ENCODE measurements around the gene NUP98. TPM values are rescaled to one million over a fixed set of nuclear protein-coding genes. Genes with fewer than 3 reads are reported as not detected.

Gene NUP98
- total and polyA plus RNA-seq, 2 of the 13 experiments (the other 11 are each of a cell fraction or from before 2014, with no cell fraction given), result 76.6 to 85.3 TPM

- Histone ChIP-seq H3K9me3 (ENCODE audit: low read length) (no peaks in the 10 kb centered on the region), H3K27me3 (ENCODE audit: control insufficient read depth in 1 of 2, insufficient read depth in 2 of 2, low read length in 2 of 2) (no peaks in the 10 kb centered on the region), H3K27ac (ENCODE audit: extremely low read length, insufficient read depth, low read length) (no peak overlapping the region), H2AFZ (ENCODE audit: low read length) (no peak overlapping the region), H3K4me3 (replicated peaks in 1 of 3; ENCODE audit: insufficient read depth in 1 of 3, low read depth in 2 of 3, low read length in 3 of 3) (no peak overlapping the region), H4K20me1 (ENCODE audit: insufficient read depth, low read length) (no peaks in the 10 kb centered on the region; the same call in 1 of the 2 replicates), H3K4me1 (ENCODE audit: insufficient read depth, low read length) (peaks cover 31% of the 10 kb centered on the region), H3K4me2 (ENCODE audit: low read depth, low read length) (no peak overlapping the region), H3K36me3 (replicated peaks in 1 of 2; ENCODE audit: control insufficient read depth in 1 of 2, insufficient read depth in 2 of 2, low read length in 2 of 2) (peaks cover 11 to 33% of the 10 kb centered on the region in 2 experiments; a peak in 4 of 5 replicates), H3K9ac (ENCODE audit: insufficient read depth, low read depth, low read length) (no peak overlapping the region), H3K79me2 (ENCODE audit: insufficient read depth, low read length) (peaks cover 9% of the 10 kb centered on the region)
- in situ Hi-C loops (cut with HindIII; ENCODE audit: extremely low pct_ligation_motif_present, low pct_unique_long_range_greater_than_20kb) (no loop called here), intact Hi-C loops (cut with micrococcal nuclease; ENCODE audit: unreplicated experiment) (no loop called here)
- no peak for FAIRE-seq
- no peak for ATAC-seq
- no peak for DNase-seq (ENCODE audit: low spot score)
- ChIA-PET CTCF (ENCODE audit: low intra/inter-chr PET ratio, low total read pairs) (no interaction called here), POLR2A (interaction anchor here (1.3 kb wide), 1 partner anchor 10 kb away, joined by 6 read pairs; the partner anchor contains the start of gene RHOG)
- TF ChIP-seq ZBTB7A (CRISPR knock-in tag; IDR thresholded peaks at IDR 0.05), result no peak
- no peak for TF ChIP-seq DPF2 (CRISPR knock-in tag; IDR thresholded peaks at IDR 0.05; ENCODE audit: borderline replicate concordance, low read depth)
- TF ChIP-seq CENPT (CRISPR knock-in tag; IDR thresholded peaks at IDR 0.05; ENCODE audit: low read depth), result no peak
- TF ChIP-seq HOXA7 (CRISPR knock-in tag; IDR thresholded peaks at IDR 0.05), result no peak
- no peak for TF ChIP-seq EEA1 (CRISPR knock-in tag; IDR thresholded peaks at IDR 0.05; ENCODE audit: borderline replicate concordance)
- no TSS peak for BruUV-seq (replicated peaks)
- 80% methylated on average over 1 of the region's 1 CpG for WGBS (ENCODE audit: low lambda C conversion rate)
Measured at GRCh38 chr11:3830730-3831129, 33.4 kb upstream of the NUP98 start.

GRCh38 chr11:3830088-3830487 lies 32.7 kb upstream of the NUP98 start:
- Histone ChIP-seq H3K27me3 (ENCODE audit: control insufficient read depth in 1 of 2, insufficient read depth in 2 of 2, low read length in 2 of 2) (no peaks in the 10 kb centered on the region), H3K4me2 (ENCODE audit: low read depth, low read length) (no peak overlapping the region), H3K36me3 (replicated peaks in 1 of 2; ENCODE audit: control insufficient read depth in 1 of 2, insufficient read depth in 2 of 2, low read length in 2 of 2) (peaks cover 11 to 37% of the 10 kb centered on the region in 2 experiments; a peak in 4 of 5 replicates), H3K79me2 (ENCODE audit: insufficient read depth, low read length) (peaks cover 6% of the 10 kb centered on the region), H3K9ac (ENCODE audit: insufficient read depth, low read depth, low read length) (no peak overlapping the region), H4K20me1 (ENCODE audit: insufficient read depth, low read length) (no peaks in the 10 kb centered on the region; the same call in 1 of the 2 replicates), H3K9me3 (ENCODE audit: low read length) (no peaks in the 10 kb centered on the region), H3K4me1 (ENCODE audit: insufficient read depth, low read length) (peaks cover 25% of the 10 kb centered on the region), H3K27ac (ENCODE audit: extremely low read length, insufficient read depth, low read length) (no peak overlapping the region), H3K4me3 (replicated peaks in 1 of 3; ENCODE audit: insufficient read depth in 1 of 3, low read depth in 2 of 3, low read length in 3 of 3) (no peak overlapping the region), H2AFZ (ENCODE audit: low read length) (no peak overlapping the region)
- in situ Hi-C loops (cut with HindIII; ENCODE audit: extremely low pct_ligation_motif_present, low pct_unique_long_range_greater_than_20kb), result no loop called here
- intact Hi-C loops (cut with micrococcal nuclease; ENCODE audit: unreplicated experiment), result no loop called here
- CTCF ChIA-PET (ENCODE audit: low intra/inter-chr PET ratio, low total read pairs), result no interaction called here
- TF ChIP-seq AKAP8 (CRISPR knock-in tag; IDR thresholded peaks at IDR 0.05) (no peak), ZNF629 (CRISPR knock-in tag; conservative IDR thresholded peaks at IDR 0.05) (peak; percentile 88), ZFP1 (CRISPR knock-in tag; IDR thresholded peaks at IDR 0.05) (no peak)
- DNase-seq (ENCODE audit: low spot score) (no peak), ATAC-seq (no peak), FAIRE-seq (no peak)
- BruUV-seq (replicated peaks), result no TSS peak
- 97% methylated on average over 3 of the region's 3 CpGs for WGBS (ENCODE audit: low lambda C conversion rate)
- POLR2A ChIA-PET, result no interaction called here
